ENCODE data around the gene GATB. TPM values are rescaled to one million over a fixed set of nuclear protein-coding genes. Genes with fewer than 3 reads are reported as not detected.

The GATB gene
- total RNA-seq, 4 donors from 2014 or later = 18.7 to 34.0 (median 27.6) TPM

GRCh38 chr4:151660676-151661075, 100.1 kb downstream of the GATB start:
- H3K9me3 ChIP-seq = no peaks in the 10 kb centered on the region
- TF ChIP-seq CTCF (IDR thresholded peaks at IDR 0.05 in 4 of 5, conservative IDR thresholded peaks at IDR 0.05 in 1 of 5) (no peak), POLR2A (IDR thresholded peaks at IDR 0.05) (no peak)
- peak overlapping the region; percentile 78 to 95 (median 88) for H3K27ac ChIP-seq
- peaks cover 0 to 22% of the 10 kb centered on the region in 2 donors for H3K36me3 ChIP-seq
- ATAC-seq = peak in 1 of 2 donors; percentile 36
- no peaks in the 10 kb centered on the region for H3K27me3 ChIP-seq
- in situ Hi-C loops (cut with MboI; ENCODE audit: low sequenced_read_pairs in 4 of 4) = loop anchor here in 2 of 4 donors (25.0 kb wide), 2 partner anchors 248 to 727 kb away; partner anchors contain the start of gene FHIP1A (in 1 of the 2)
- no peak for DNase-seq
- intact Hi-C loops (cut with DNase I; ENCODE audit: low total_unique reads) = loop anchor here (10.0 kb wide), 1 partner anchor 454 kb away; no protein-coding TSS in a partner anchor
- no peak overlapping the region for H3K4me3 ChIP-seq
- peaks cover 31 to 33% of the 10 kb centered on the region in 2 donors for H3K4me1 ChIP-seq

GRCh38 chr4:151659601-151660364, 101.0 kb downstream of the GATB start:
- in situ Hi-C loops (cut with MboI; ENCODE audit: low sequenced_read_pairs in 4 of 4) = loop anchor here in 2 of 4 donors (25.0 kb wide), 2 partner anchors 247 to 728 kb away; partner anchors contain the start of gene FHIP1A (in 1 of the 2)

DNA sequence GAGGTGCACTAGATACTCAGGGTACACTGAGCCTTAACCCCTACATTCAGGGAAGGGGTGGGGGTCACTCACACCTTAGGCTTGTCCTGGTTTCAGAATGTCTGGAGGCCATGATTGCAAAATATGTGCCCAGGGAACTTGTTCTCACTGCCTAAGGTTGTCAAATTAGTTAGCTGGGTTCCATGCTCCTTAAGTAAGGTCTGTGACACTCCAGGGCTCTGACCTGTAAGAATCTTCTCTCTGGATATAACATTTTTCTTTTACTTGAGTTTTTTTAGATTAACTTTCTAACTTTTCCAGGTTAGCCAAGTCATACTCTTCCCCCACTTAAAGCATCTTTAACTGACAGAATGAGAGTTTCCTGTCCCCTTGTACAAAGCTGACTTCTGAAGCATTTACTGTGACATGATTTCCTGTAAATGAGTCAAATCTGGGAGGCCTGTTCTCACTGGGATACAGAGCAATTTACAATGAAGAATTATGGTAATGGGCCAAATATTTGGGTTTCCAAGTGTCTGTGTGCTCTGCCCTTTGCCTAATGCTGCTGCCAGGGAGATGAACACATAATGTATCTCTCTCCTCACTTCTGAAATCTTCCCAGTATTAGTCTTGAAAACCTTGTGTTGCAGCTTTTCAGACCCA, 101.7 kb downstream of the GATB start:
- Histone ChIP-seq H3K4me3 (no peak overlapping the region), H3K27ac (peak overlapping the region; percentile 78 to 95 (median 88)), H3K27me3 (no peaks in the 10 kb centered on the region), H3K4me1 (peaks cover 37 to 38% of the 10 kb centered on the region in 2 donors), H3K36me3 (peaks cover 0 to 21% of the 10 kb centered on the region in 2 donors), H3K9me3 (no peaks in the 10 kb centered on the region)
- in situ Hi-C loops (cut with MboI; ENCODE audit: low sequenced_read_pairs in 4 of 4) (loop anchor here in 2 of 4 donors (25.0 kb wide), 2 partner anchors 247 to 728 kb away; partner anchors contain the start of gene FHIP1A (in 1 of the 2)), intact Hi-C loops (cut with DNase I; ENCODE audit: low total_unique reads) (no loop called here)
- TF ChIP-seq POLR2A (IDR thresholded peaks at IDR 0.05) (no peak), CTCF (IDR thresholded peaks at IDR 0.05 in 4 of 5, conservative IDR thresholded peaks at IDR 0.05 in 1 of 5) (no peak)
- DNase-seq (no peak), ATAC-seq (peak; percentile 28 to 42)

More at GRCh38 chr4:151659601-151660364, 101.0 kb downstream of the GATB start:
- TF ChIP-seq POLR2A (IDR thresholded peaks at IDR 0.05) (peak in 1 of 2 donors; percentile 68), CTCF (IDR thresholded peaks at IDR 0.05 in 4 of 5, conservative IDR thresholded peaks at IDR 0.05 in 1 of 5) (no peak)
- peak overlapping the region; percentile 78 to 95 (median 88) for H3K27ac ChIP-seq
- intact Hi-C loops (cut with DNase I; ENCODE audit: low total_unique reads) = loop anchor here (10.0 kb wide), 1 partner anchor 455 kb away; no protein-coding TSS in a partner anchor
- ATAC-seq = peak; percentile 91 to 95
- H3K4me3 ChIP-seq = no peak overlapping the region
- DNase-seq = peak; percentile 83 to 84
- H3K36me3 ChIP-seq = peaks cover 0 to 22% of the 10 kb centered on the region in 2 donors
- H3K9me3 ChIP-seq = no peaks in the 10 kb centered on the region
- H3K27me3 ChIP-seq = no peaks in the 10 kb centered on the region
- peaks cover 33 to 35% of the 10 kb centered on the region in 2 donors for H3K4me1 ChIP-seq

DNA sequence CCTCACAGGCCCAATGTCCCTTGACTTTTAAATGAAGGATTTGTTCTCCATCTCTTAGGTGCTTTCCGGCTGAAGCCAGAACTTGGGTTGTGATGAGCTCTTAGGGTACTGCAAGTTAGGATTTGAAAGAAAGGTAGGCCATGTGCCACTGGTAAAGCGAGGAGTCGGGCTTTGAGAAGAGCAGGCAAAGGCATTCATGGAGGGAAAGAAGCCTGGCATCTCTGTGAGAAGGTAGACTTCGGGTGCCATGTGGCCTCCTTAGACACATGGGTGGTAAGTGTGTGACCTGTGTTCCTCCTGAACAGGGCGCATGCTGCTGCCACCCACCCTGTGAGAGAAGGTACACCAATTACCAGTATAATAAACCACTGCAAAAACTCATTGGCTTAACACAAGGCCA, 102.9 kb downstream of the GATB start:
- in situ Hi-C loops (cut with MboI; ENCODE audit: low sequenced_read_pairs in 4 of 4) (loop anchor here in 2 of 4 donors (25.0 kb wide), 2 partner anchors 246 to 729 kb away; partner anchors contain the start of gene FHIP1A (in 1 of the 2)), intact Hi-C loops (cut with DNase I; ENCODE audit: low total_unique reads) (no loop called here)
- no peaks in the 10 kb centered on the region for H3K9me3 ChIP-seq
- H3K27ac ChIP-seq = peak overlapping the region; percentile 78 to 95 (median 88)
- peaks cover 0 to 9% of the 10 kb centered on the region in 2 donors for H3K36me3 ChIP-seq
- TF ChIP-seq CTCF (IDR thresholded peaks at IDR 0.05 in 4 of 5, conservative IDR thresholded peaks at IDR 0.05 in 1 of 5) (no peak), POLR2A (IDR thresholded peaks at IDR 0.05) (no peak)
- ATAC-seq (no peak), DNase-seq (no peak)
- H3K4me1 ChIP-seq = peaks cover 45 to 48% of the 10 kb centered on the region in 2 donors
- no peak overlapping the region for H3K4me3 ChIP-seq
- H3K27me3 ChIP-seq = no peaks in the 10 kb centered on the region

Data from gastrocnemius medialis (tissue), 4 donors.